ENCODE data around the gene CCDC106. TPM values are rescaled to one million over a fixed set of nuclear protein-coding genes. Genes with fewer than 3 reads are reported as not detected.

CCDC106 gene
- total and polyA plus RNA-seq, 2 donors from 2014 or later = 22.7 to 51.9 TPM

DNA sequence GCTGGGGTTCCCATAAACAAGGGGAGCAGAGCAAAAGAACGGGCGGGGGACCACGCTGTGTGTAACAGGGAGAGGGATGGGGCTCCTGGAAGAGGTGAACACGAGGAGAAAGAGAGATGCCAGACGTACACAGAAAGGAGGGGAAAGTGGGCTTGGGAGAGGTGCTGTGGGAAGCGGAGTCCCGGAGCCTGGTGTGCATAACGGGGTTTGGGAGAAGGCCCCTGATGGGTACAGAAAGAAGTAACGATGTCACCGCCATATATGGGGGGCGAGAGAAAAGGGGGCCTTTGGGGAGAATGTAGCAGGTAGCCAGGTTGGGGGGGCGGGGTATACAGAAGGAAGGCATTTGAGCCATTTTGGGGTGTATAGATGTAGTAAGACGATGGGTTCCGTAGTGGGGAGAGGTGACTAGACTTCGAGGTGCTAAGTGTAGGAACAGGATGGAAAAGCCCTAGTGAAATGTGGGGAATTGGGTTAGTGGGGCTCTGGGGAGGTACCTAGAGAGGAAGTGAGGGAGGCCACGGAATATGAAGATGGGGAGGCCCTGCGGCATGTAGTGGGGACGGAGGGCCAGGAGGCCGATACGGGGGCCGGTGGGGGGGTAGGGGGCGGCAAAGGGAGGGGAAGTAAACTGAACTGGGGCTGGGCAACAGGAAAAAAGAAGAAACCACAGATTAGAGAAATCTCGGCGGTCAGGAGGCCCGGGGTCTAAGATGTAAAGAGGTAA is 6.4 kb upstream of the CCDC106 start:
- TF ChIP-seq CTCF (IDR thresholded peaks at IDR 0.05; ENCODE audit: borderline replicate concordance, extremely low read depth, insufficient read depth) = no peak
- FAIRE-seq (no peak), DNase-seq (peak in 1 of 5 donors; percentile 38)
- intact Hi-C loops (cut with DNase I) = no loop called here
- no peaks in the 10 kb centered on the region for H3K27me3 ChIP-seq (ENCODE audit: control insufficient read depth, insufficient read depth, low read length)
- H3K9me3 ChIP-seq (ENCODE audit: control insufficient read depth in 2 of 3, insufficient read depth in 1 of 3, low read length in 3 of 3) = no peaks in the 10 kb centered on the region
- peaks cover 0 to 38% (median 4%) of the 10 kb centered on the region in 3 donors for H3K4me1 ChIP-seq (ENCODE audit: control insufficient read depth in 2 of 3, insufficient read depth in 2 of 3, low read depth in 1 of 3, low read length in 3 of 3)
- H3K27ac ChIP-seq (ENCODE audit: low read depth in 2 of 2, low read length in 2 of 2) = peak overlapping the region; percentile 63 to 89
- H3K9ac ChIP-seq (ENCODE audit: low read length in 3 of 3) = peak overlapping the region; percentile 50 to 84 (median 69)
- no peaks in the 10 kb centered on the region for H3K36me3 ChIP-seq (ENCODE audit: control insufficient read depth in 2 of 3, insufficient read depth in 3 of 3, low read length in 3 of 3)
- peak overlapping the region; percentile 64 to 84 (median 79) for H3K4me3 ChIP-seq (ENCODE audit: low read length in 3 of 3)

GRCh38 chr19:55642153-55643002 is 5.6 kb upstream of the CCDC106 start:
- peaks cover 0 to 39% (median 4%) of the 10 kb centered on the region in 3 donors for H3K4me1 ChIP-seq (ENCODE audit: control insufficient read depth in 2 of 3, insufficient read depth in 2 of 3, low read depth in 1 of 3, low read length in 3 of 3)
- no peak for FAIRE-seq
- peak in 2 of 5 donors; percentile 62 to 90 for DNase-seq
- H3K36me3 ChIP-seq (ENCODE audit: control insufficient read depth in 2 of 3, insufficient read depth in 3 of 3, low read length in 3 of 3) = no peaks in the 10 kb centered on the region
- H3K9me3 ChIP-seq (ENCODE audit: control insufficient read depth in 2 of 3, insufficient read depth in 1 of 3, low read length in 3 of 3) = no peaks in the 10 kb centered on the region
- H3K9ac ChIP-seq (ENCODE audit: low read length in 3 of 3) = peak overlapping the region in 2 of 3 donors; percentile 18 to 84
- intact Hi-C loops (cut with DNase I) = no loop called here
- TF ChIP-seq CTCF (IDR thresholded peaks at IDR 0.05; ENCODE audit: borderline replicate concordance, extremely low read depth, insufficient read depth) = no peak
- peak overlapping the region; percentile 45 to 74 for H3K27ac ChIP-seq (ENCODE audit: low read depth in 2 of 2, low read length in 2 of 2)
- no peaks in the 10 kb centered on the region for H3K27me3 ChIP-seq (ENCODE audit: control insufficient read depth, insufficient read depth, low read length)
- peak overlapping the region; percentile 46 to 82 (median 79) for H3K4me3 ChIP-seq (ENCODE audit: low read length in 3 of 3)

DNA sequence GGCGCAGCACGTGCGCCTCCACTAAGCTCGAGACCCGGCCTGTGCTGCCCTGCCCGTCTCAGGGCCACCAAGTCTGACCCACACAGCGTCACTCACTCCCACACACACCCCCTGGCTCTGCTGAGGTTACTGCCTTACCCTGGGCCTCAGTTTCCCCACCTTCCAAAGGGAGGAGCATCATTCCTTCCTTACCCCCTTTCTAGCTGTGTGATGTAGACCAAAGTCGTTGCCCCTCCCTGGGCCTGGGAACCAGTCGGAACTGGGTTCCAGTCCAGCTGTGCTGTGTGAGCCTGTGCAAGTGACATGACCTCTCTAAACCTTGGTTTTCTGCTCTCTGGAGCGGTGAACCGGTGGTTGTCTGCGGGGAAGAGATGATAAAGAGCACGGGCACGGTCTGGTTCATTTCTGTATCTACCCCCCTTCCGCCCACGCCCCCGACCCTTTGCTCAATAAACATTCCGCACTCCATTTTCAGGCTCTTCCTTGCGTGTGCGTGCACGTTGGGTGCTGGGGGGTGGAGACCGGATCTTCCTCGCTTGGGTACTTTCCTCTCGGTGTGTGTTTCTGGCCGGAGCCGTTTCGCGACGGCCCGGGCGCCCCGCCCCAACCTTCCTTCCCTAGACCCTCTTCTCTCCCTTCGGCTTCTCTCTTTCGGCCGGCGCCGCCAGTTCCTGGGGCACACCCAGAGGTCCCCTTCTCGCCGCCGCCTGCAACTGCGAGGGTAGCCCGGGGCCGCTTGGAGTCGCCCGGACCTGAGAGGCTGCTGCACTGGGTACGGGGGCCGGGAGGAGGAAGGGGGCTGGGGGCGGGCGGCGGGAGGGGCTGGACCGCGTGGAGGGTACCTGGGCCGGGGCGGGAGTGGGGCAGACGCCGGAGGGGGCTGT is 4.8 kb upstream of the CCDC106 start, which contains the start of gene ZNF581:
ZNF581 (plus strand) TSS at position 647 of the 884 bp plus-strand sequence. CDS start 923 bp downstream, outside the sequence.
- FAIRE-seq = no peak
- intact Hi-C loops (cut with DNase I) = no loop called here
- H3K4me1 ChIP-seq (ENCODE audit: control insufficient read depth in 2 of 3, insufficient read depth in 2 of 3, low read depth in 1 of 3, low read length in 3 of 3) = peaks cover 0 to 41% (median 4%) of the 10 kb centered on the region in 3 donors

More for the DNA sequence above, 4.8 kb upstream of the CCDC106 start, which contains the start of gene ZNF581:
- Histone ChIP-seq H3K27ac (ENCODE audit: low read depth in 2 of 2, low read length in 2 of 2) (peak within 1 kb of the TSS; percentile 72 to 74), H3K36me3 (ENCODE audit: control insufficient read depth in 2 of 3, insufficient read depth in 3 of 3, low read length in 3 of 3) (no peaks in the 10 kb centered on the region), H3K9ac (ENCODE audit: low read length in 3 of 3) (peak within 1 kb of the TSS; percentile 30 to 84 (median 69)), H3K9me3 (ENCODE audit: control insufficient read depth in 2 of 3, insufficient read depth in 1 of 3, low read length in 3 of 3) (no peaks in the 10 kb centered on the region), H3K4me3 (ENCODE audit: low read length in 3 of 3) (peak within 1 kb of the TSS; percentile 53 to 82 (median 79)), H3K27me3 (ENCODE audit: control insufficient read depth, insufficient read depth, low read length) (no peaks in the 10 kb centered on the region)
- DNase-seq = peak; percentile 73 to 94 (median 84)
- TF ChIP-seq CTCF (IDR thresholded peaks at IDR 0.05; ENCODE audit: borderline replicate concordance, extremely low read depth, insufficient read depth) = no peak
